Measurements from ENCODE around the gene VPS13A.

Gene VPS13A

GRCh38 chr9:77149879-77150278 lies 27.5 kb upstream of the VPS13A start:
- no peaks in the 10 kb centered on the region; the same call in 1 of the 2 replicates for H3K27me3 ChIP-seq (replicated peaks; ENCODE audit: control insufficient read depth, insufficient read depth, low read length)
- no peaks in the 10 kb centered on the region for H3K36me3 ChIP-seq (ENCODE audit: control insufficient read depth, insufficient read depth, low read length)
- H3K4me3 ChIP-seq (replicated peaks; ENCODE audit: low read depth, low read length) = no peak overlapping the region
- no peak for DNase-seq (ENCODE audit: extremely low read depth, insufficient read length)
- TF ChIP-seq CTCF (IDR thresholded peaks at IDR 0.05; ENCODE audit: insufficient read depth, low read length, poor library complexity, severe bottlenecking) = no peak

- TF ChIP-seq CTCF (IDR thresholded peaks at IDR 0.05; ENCODE audit: insufficient read depth, low read length, poor library complexity, severe bottlenecking) = no peak
- H3K4me3 ChIP-seq (replicated peaks; ENCODE audit: low read depth, low read length) = no peak overlapping the region
These were observed 25.0 kb upstream of the VPS13A start for GRCh38 chr9:77152289-77152688.

GRCh38 chr9:77156646-77157371 lies 20.5 kb upstream of the VPS13A start:
- H3K36me3 ChIP-seq (ENCODE audit: control insufficient read depth, insufficient read depth, low read length) = no peaks in the 10 kb centered on the region
- H3K27me3 ChIP-seq (replicated peaks; ENCODE audit: control insufficient read depth, insufficient read depth, low read length) = no peaks in the 10 kb centered on the region; the same call in 1 of the 2 replicates
- H3K4me3 ChIP-seq (replicated peaks; ENCODE audit: low read depth, low read length) = no peak overlapping the region
- no peak for DNase-seq (ENCODE audit: extremely low read depth, insufficient read length)
- no peak for TF ChIP-seq CTCF (IDR thresholded peaks at IDR 0.05; ENCODE audit: insufficient read depth, low read length, poor library complexity, severe bottlenecking)

More at GRCh38 chr9:77152289-77152688, 25.0 kb upstream of the VPS13A start:
- DNase-seq (ENCODE audit: extremely low read depth, insufficient read length) = no peak
- no peaks in the 10 kb centered on the region for H3K36me3 ChIP-seq (ENCODE audit: control insufficient read depth, insufficient read depth, low read length)
- no peaks in the 10 kb centered on the region; the same call in 1 of the 2 replicates for H3K27me3 ChIP-seq (replicated peaks; ENCODE audit: control insufficient read depth, insufficient read depth, low read length)

GRCh38 chr9:77158772-77159513 lies 18.4 kb upstream of the VPS13A start:
- DNase-seq (ENCODE audit: extremely low read depth, insufficient read length) = no peak
- TF ChIP-seq CTCF (IDR thresholded peaks at IDR 0.05; ENCODE audit: insufficient read depth, low read length, poor library complexity, severe bottlenecking) = no peak
- no peaks in the 10 kb centered on the region for H3K36me3 ChIP-seq (ENCODE audit: control insufficient read depth, insufficient read depth, low read length)

GRCh38 chr9:77161191-77161590 lies 16.1 kb upstream of the VPS13A start:
- DNase-seq (ENCODE audit: extremely low read depth, insufficient read length) = no peak
- no peak for TF ChIP-seq CTCF (IDR thresholded peaks at IDR 0.05; ENCODE audit: insufficient read depth, low read length, poor library complexity, severe bottlenecking)
- no peaks in the 10 kb centered on the region for H3K27me3 ChIP-seq (replicated peaks; ENCODE audit: control insufficient read depth, insufficient read depth, low read length)
- H3K36me3 ChIP-seq (ENCODE audit: control insufficient read depth, insufficient read depth, low read length) = no peaks in the 10 kb centered on the region
- H3K4me3 ChIP-seq (replicated peaks; ENCODE audit: low read depth, low read length) = no peak overlapping the region

More at GRCh38 chr9:77158772-77159513, 18.4 kb upstream of the VPS13A start:
- H3K27me3 ChIP-seq (replicated peaks; ENCODE audit: control insufficient read depth, insufficient read depth, low read length) = no peaks in the 10 kb centered on the region
- no peak overlapping the region for H3K4me3 ChIP-seq (replicated peaks; ENCODE audit: low read depth, low read length)
